HL-60 (cell line): ENCODE data around the gene FREM2.

Experiments
- DNase-seq, 2 experiments: peaks; one replicate each; pipeline ENCODE4 v3.0.0-alpha.2; 2010 to 2020; ENCODE audit warnings: low read depth in 1 of 2, low spot score in 1 of 2
- H3K27ac ChIP-seq: fragments of 250-450 bp; sonication (Bioruptor Pico); replicated peaks from 2 replicates; pipeline ENCODE4 v1.5.1; 2020; ENCODE audit warnings: mild to moderate bottlenecking, moderate library complexity
- H3K27me3 ChIP-seq: fragments of 250-450 bp; sonication (Bioruptor Pico); 2 replicates; pipeline ENCODE4 v1.5.1; 2021; ENCODE audit warnings: mild to moderate bottlenecking, moderate library complexity; ENCODE audit not compliant: insufficient read depth, poor library complexity, severe bottlenecking
- H3K4me3 ChIP-seq: replicated peaks from 2 replicates; pipeline ENCODE4 v1.5.1; 2011; ENCODE audit warnings: mild to moderate bottlenecking, control low read depth, low read length; ENCODE audit not compliant: insufficient read depth
- GABPA ChIP-seq: IDR thresholded peaks from 2 replicates; pipeline ENCODE4 v1.6.1; 2012; ENCODE audit warnings: low read depth
- POLR2AphosphoS5 ChIP-seq: IDR thresholded peaks from 2 replicates; pipeline ENCODE4 v1.6.1; 2012; ENCODE audit warnings: low read depth
- SPI1 ChIP-seq: IDR thresholded peaks from 2 replicates; pipeline ENCODE4 v1.6.1; 2012; ENCODE audit warnings: low read depth, mild to moderate bottlenecking, borderline replicate concordance
- TF ChIP-seq, protein P1 (sequence below): IDR thresholded peaks from 2 replicates; pipeline ENCODE4 v1.6.1; 2012; ENCODE audit warnings: low read depth; ENCODE audit not compliant: insufficient replicate concordance
- TF ChIP-seq, protein P2 (sequence below): IDR thresholded peaks from one replicate; pipeline ENCODE4 v1.5.1; 2011; ENCODE audit warnings: low read length, control low read depth, inconsistent platforms; ENCODE audit not compliant: insufficient read depth

The FREM2 gene

DNA sequence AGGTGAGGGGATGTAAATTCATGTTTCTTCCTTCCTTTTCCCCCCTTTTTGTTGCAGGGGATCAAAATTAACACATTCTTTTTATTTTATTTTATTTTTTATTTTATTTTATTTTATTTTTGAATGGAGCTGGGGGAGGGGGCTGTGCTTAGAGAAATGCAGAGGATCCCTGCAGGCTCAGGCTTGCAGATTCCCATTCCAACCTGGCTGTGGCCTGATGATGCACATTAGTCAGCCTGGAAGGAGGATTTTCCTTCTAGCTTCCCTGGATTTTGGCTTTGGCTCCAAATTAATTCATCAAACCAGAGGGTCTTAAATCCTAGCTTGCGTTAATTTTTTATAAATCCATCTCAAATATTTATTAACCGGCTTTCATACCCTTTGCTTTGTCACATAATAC is 67.0 kb downstream of the FREM2 start:
- H3K27me3 ChIP-seq: peaks cover 2% of the 10 kb centered on the region

DNA sequence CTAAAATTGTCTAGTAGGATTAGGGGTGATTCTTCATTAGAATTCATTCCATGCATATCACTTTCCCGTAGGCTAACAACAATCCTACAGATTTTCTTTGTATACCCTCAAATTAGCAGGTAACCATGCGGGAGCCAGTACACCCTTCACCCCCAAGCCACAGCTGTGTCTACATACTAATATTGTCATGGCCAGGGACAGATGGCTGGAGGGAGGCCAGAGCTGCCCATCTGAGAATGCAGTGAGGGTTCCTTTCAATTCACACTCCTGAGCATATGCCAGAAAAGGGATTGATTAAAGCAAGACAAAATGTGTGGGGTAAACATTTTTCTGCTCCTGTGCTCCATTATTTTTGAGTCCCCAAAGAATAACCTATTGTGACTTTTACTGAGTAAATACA is 68.9 kb downstream of the FREM2 start:
- TF ChIP-seq GABPA (no peak), POLR2AphosphoS5 (no peak)
- DNase-seq: no peak
- Histone ChIP-seq H3K27ac (no peak overlapping the region), H3K4me3 (no peak overlapping the region), H3K27me3 (peaks cover 2% of the 10 kb centered on the region)

More for the DNA sequence above, 67.0 kb downstream of the FREM2 start:
- Histone ChIP-seq H3K4me3 (no peak overlapping the region), H3K27ac (no peak overlapping the region)
- no peak for DNase-seq
- TF ChIP-seq GABPA (no peak), SPI1 (no peak), POLR2AphosphoS5 (no peak)
- TF ChIP-seq, protein P1, sequence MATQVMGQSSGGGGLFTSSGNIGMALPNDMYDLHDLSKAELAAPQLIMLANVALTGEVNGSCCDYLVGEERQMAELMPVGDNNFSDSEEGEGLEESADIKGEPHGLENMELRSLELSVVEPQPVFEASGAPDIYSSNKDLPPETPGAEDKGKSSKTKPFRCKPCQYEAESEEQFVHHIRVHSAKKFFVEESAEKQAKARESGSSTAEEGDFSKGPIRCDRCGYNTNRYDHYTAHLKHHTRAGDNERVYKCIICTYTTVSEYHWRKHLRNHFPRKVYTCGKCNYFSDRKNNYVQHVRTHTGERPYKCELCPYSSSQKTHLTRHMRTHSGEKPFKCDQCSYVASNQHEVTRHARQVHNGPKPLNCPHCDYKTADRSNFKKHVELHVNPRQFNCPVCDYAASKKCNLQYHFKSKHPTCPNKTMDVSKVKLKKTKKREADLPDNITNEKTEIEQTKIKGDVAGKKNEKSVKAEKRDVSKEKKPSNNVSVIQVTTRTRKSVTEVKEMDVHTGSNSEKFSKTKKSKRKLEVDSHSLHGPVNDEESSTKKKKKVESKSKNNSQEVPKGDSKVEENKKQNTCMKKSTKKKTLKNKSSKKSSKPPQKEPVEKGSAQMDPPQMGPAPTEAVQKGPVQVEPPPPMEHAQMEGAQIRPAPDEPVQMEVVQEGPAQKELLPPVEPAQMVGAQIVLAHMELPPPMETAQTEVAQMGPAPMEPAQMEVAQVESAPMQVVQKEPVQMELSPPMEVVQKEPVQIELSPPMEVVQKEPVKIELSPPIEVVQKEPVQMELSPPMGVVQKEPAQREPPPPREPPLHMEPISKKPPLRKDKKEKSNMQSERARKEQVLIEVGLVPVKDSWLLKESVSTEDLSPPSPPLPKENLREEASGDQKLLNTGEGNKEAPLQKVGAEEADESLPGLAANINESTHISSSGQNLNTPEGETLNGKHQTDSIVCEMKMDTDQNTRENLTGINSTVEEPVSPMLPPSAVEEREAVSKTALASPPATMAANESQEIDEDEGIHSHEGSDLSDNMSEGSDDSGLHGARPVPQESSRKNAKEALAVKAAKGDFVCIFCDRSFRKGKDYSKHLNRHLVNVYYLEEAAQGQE: no peak
- TF ChIP-seq, protein P2, sequence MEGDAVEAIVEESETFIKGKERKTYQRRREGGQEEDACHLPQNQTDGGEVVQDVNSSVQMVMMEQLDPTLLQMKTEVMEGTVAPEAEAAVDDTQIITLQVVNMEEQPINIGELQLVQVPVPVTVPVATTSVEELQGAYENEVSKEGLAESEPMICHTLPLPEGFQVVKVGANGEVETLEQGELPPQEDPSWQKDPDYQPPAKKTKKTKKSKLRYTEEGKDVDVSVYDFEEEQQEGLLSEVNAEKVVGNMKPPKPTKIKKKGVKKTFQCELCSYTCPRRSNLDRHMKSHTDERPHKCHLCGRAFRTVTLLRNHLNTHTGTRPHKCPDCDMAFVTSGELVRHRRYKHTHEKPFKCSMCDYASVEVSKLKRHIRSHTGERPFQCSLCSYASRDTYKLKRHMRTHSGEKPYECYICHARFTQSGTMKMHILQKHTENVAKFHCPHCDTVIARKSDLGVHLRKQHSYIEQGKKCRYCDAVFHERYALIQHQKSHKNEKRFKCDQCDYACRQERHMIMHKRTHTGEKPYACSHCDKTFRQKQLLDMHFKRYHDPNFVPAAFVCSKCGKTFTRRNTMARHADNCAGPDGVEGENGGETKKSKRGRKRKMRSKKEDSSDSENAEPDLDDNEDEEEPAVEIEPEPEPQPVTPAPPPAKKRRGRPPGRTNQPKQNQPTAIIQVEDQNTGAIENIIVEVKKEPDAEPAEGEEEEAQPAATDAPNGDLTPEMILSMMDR: no peak

DNA sequence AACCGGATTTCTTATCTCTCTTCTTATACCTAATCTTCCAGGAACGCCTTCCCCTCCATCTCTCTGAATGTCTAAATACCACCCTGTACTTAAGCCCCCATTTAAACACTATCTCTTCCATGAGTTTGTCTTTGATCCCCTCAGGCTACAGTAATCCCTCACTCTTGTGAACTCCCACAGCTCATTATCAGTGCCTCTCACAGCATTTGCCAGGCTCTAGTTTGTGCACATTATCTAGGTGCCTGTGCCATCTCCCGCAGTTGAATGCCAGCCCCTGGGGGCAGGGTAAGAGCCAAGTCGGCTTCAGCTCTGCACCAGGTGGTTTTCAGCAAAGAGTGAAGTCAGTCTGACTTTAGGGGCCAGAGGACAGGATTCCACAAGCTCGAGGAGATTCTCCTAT is 71.4 kb downstream of the FREM2 start:
- Histone ChIP-seq H3K27me3 (no peaks in the 10 kb centered on the region), H3K27ac (no peak overlapping the region), H3K4me3 (no peak overlapping the region)
- no peak for TF ChIP-seq SPI1
- TF ChIP-seq POLR2AphosphoS5: no peak
- TF ChIP-seq, protein P2: no peak
- TF ChIP-seq GABPA: no peak
- TF ChIP-seq, protein P1: no peak
- DNase-seq: no peak

DNA sequence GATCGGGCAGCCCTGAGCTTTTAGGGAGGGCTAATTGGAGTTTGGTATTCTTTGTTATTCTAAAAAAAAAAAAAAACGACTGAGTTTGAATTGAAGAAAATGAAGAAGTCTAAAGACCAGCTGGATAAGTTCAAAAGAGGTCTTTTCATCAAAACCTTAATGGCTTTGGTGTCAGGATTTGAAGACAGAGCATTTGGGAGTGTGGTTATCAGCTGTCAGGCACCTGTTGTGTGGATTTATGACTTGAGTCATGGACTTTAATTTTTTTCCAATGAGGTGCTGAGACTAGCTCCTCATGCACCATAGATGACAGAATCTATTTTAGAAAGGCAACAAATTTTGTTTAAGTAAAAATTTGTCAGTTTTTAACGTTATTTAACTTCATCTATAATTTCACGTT is 72.5 kb downstream of the FREM2 start:
- Histone ChIP-seq H3K4me3 (no peak overlapping the region), H3K27ac (no peak overlapping the region), H3K27me3 (no peaks in the 10 kb centered on the region)
- no peak for DNase-seq
- TF ChIP-seq SPI1 (no peak), POLR2AphosphoS5 (no peak), GABPA (no peak)
- TF ChIP-seq, protein P2: no peak
- TF ChIP-seq, protein P1: no peak
